Esophagus squamous epithelium (tissue), 5 donors: ENCODE data around the gene NDUFC1. TPM values are rescaled to one million over a fixed set of nuclear protein-coding genes. Genes with fewer than 3 reads are reported as not detected.
A peak's percentile ranks its signal among the peaks of the same experiment; 100 is the strongest.

ENCODE experiments used
- DNase-seq: peaks from one replicate; lab custom pipeline; 2025; lab: John Stamatoyannopoulos, UW
- H3K27ac ChIP-seq, 4 donors: fragments of 200-600 bp; sonication (generic); one replicate each; pipeline ENCODE4 v1.5.1; 2016 to 2019; ENCODE audit warnings: mild to moderate bottlenecking in 1 of 4
- H3K27me3 ChIP-seq, 4 donors: fragments of 200-600 bp; sonication (generic); 1 replicate in 3 of 4; 2 replicates in 1 of 4; pipeline versions ENCODE4 v1.5.1 to v1.6.0; 2017 to 2021; ENCODE audit warnings: antibody characterized with exemption in 1 of 4
- H3K36me3 ChIP-seq, 3 donors: fragments of 200-600 bp; sonication (generic); one replicate each; pipeline ENCODE4 v1.5.1; 2016 to 2019
- H3K4me1 ChIP-seq, 3 donors: fragments of 200-600 bp; sonication (generic); one replicate each; pipeline ENCODE4 v1.5.1; 2017 to 2019
- H3K4me3 ChIP-seq, 4 donors: fragments of 200-600 bp; sonication (generic); 1 replicate in 3 of 4; 2 replicates in 1 of 4; pipeline ENCODE4 v1.5.1; 2016 to 2019; ENCODE audit warnings: mild to moderate bottlenecking in 2 of 4, moderate library complexity in 1 of 4
- H3K9me3 ChIP-seq, 3 donors: fragments of 200-600 bp; sonication (generic); one replicate each; pipeline ENCODE4 v1.5.1; 2016 to 2019
- CTCF ChIP-seq, 6 experiments: fragments of 450-650 bp in 4 of 6; fragments of 200-600 bp in 2 of 6; sonication (generic) in 2 of 6; IDR thresholded peaks; one replicate each; pipeline ENCODE4 v1.5.1; 2016 to 2019; ENCODE audit warnings: antibody characterized with exemption in 6 of 6, mild to moderate bottlenecking in 4 of 6, moderate library complexity in 4 of 6
- POLR2A ChIP-seq, 4 donors: fragments of 450-650 bp; IDR thresholded peaks; one replicate each; pipeline ENCODE4 v1.6.1; 2017; ENCODE audit warnings: antibody characterized with exemption in 4 of 4, mild to moderate bottlenecking in 4 of 4, moderate library complexity in 3 of 4
- WGBS, 2 donors: methylation state at CpG; one replicate each; pipeline ENCODE4 v1.1.5; 2018; 5-methylcytosine and 5-hydroxymethylcytosine counted together
- intact Hi-C: fragments of 100-400 bp; cut with DNase I; formaldehyde crosslinking; loops from one replicate; pipeline ENCODE4 v1.15.0; 2022
- total RNA-seq, 4 donors: library from RNA; depleted of rRNA; stranded (reverse); fragments of >200 nt; gene quantifications; one replicate each; pipeline ENCODE4 v1.1.0, GENCODE V29; 2016
- donor health status: DM: yes; HTN: yes; CAD: no.

Gene NDUFC1
- total RNA-seq, 4 donors from 2014 or later: 24.6 to 57.5 (median 40.9) TPM

GRCh38 chr4:139278485-139278884 is 23.8 kb downstream of the NDUFC1 start:
- no peak overlapping the region for H3K27ac ChIP-seq
- H3K27me3 ChIP-seq: peaks cover 0 to 50% (median 4%) of the 10 kb centered on the region in 4 donors
- TF ChIP-seq CTCF (IDR thresholded peaks at IDR 0.05): no peak
- TF ChIP-seq POLR2A (IDR thresholded peaks at IDR 0.05): no peak
- DNase-seq: no peak
- peaks cover 11 to 18% (median 12%) of the 10 kb centered on the region in 3 donors for H3K4me1 ChIP-seq
- no peak overlapping the region for H3K4me3 ChIP-seq
- no peaks in the 10 kb centered on the region for H3K9me3 ChIP-seq
- WGBS, 2 donors: 75 to 81% methylated on average over 16 of the region's 16 CpGs
- no peaks in the 10 kb centered on the region for H3K36me3 ChIP-seq
- intact Hi-C loops: no loop called here

GRCh38 chr4:139275281-139275735 is 27.0 kb downstream of the NDUFC1 start:
- H3K36me3 ChIP-seq: no peaks in the 10 kb centered on the region
- TF ChIP-seq CTCF (IDR thresholded peaks at IDR 0.05): no peak
- TF ChIP-seq POLR2A (IDR thresholded peaks at IDR 0.05): no peak
- H3K4me1 ChIP-seq: peaks cover 11 to 17% (median 12%) of the 10 kb centered on the region in 3 donors
- 84 to 93% methylated on average over 4 of the region's 4 CpGs for WGBS, 2 donors
- H3K27ac ChIP-seq: no peak overlapping the region
- intact Hi-C loops: no loop called here
- DNase-seq: no peak
- peaks cover 0 to 42% (median 4%) of the 10 kb centered on the region in 4 donors for H3K27me3 ChIP-seq
- H3K9me3 ChIP-seq: no peaks in the 10 kb centered on the region
- no peak overlapping the region for H3K4me3 ChIP-seq

- H3K27ac ChIP-seq: no peak overlapping the region
- intact Hi-C loops: no loop called here
- TF ChIP-seq POLR2A (IDR thresholded peaks at IDR 0.05): no peak
- TF ChIP-seq CTCF (IDR thresholded peaks at IDR 0.05): no peak
- DNase-seq: no peak
- H3K27me3 ChIP-seq: peaks cover 0 to 37% (median 4%) of the 10 kb centered on the region in 4 donors
- no peaks in the 10 kb centered on the region for H3K9me3 ChIP-seq
- peaks cover 6 to 12% (median 7%) of the 10 kb centered on the region in 3 donors for H3K4me1 ChIP-seq
- WGBS, 2 donors: 81 to 90% methylated on average over 1 of the region's 1 CpG
- no peak overlapping the region for H3K4me3 ChIP-seq
- H3K36me3 ChIP-seq: no peaks in the 10 kb centered on the region
Observed at GRCh38 chr4:139274790-139275189, 27.5 kb downstream of the NDUFC1 start.

- WGBS, 2 donors: 73 to 92% methylated on average over 1 of the region's 1 CpG
- H3K4me3 ChIP-seq: no peak overlapping the region
- no peak overlapping the region for H3K27ac ChIP-seq
- peaks cover 0 to 27% (median 1%) of the 10 kb centered on the region in 4 donors for H3K27me3 ChIP-seq
- intact Hi-C loops: no loop called here
- peaks cover 0 to 3% (median 0%) of the 10 kb centered on the region in 3 donors for H3K4me1 ChIP-seq
- no peaks in the 10 kb centered on the region for H3K36me3 ChIP-seq
- no peak for DNase-seq
- TF ChIP-seq CTCF (IDR thresholded peaks at IDR 0.05) (no peak), POLR2A (IDR thresholded peaks at IDR 0.05) (no peak)
- no peaks in the 10 kb centered on the region for H3K9me3 ChIP-seq
Observed at GRCh38 chr4:139273835-139274234, 28.4 kb downstream of the NDUFC1 start.

- WGBS, 2 donors: 55 to 81% methylated on average over 1 of the region's 1 CpG
- intact Hi-C loops: no loop called here
- Histone ChIP-seq H3K36me3 (no peaks in the 10 kb centered on the region), H3K27ac (peak overlapping the region in 2 of 4 donors; percentile 13 to 60), H3K9me3 (no peaks in the 10 kb centered on the region), H3K4me1 (peaks cover 8 to 26% (median 11%) of the 10 kb centered on the region in 3 donors), H3K27me3 (no peaks in the 10 kb centered on the region), H3K4me3 (no peak overlapping the region)
- no peak for DNase-seq
- TF ChIP-seq CTCF (IDR thresholded peaks at IDR 0.05) (no peak), POLR2A (IDR thresholded peaks at IDR 0.05) (no peak)
Observed at GRCh38 chr4:139267301-139267700, 35.0 kb downstream of the NDUFC1 start.
